ENCODE results near the gene LILRB1.

GRCh38 chr19:54587026-54587425 is 43.3 kb upstream of the LILRB1 start:
- TF ChIP-seq CTCF (IDR thresholded peaks at IDR 0.05; ENCODE audit: poor library complexity) (no peak), EZH2 (IDR thresholded peaks at IDR 0.05; ENCODE audit: borderline replicate concordance) (no peak)
